Measurements from ENCODE around the gene EDARADD. TPM values are rescaled to one million over a fixed set of nuclear protein-coding genes. Genes with fewer than 3 reads are reported as not detected.
"Not testable (repeated sequence)": the region's sequence is repeated elsewhere in the genome, so short reads cannot be mapped to it uniquely, and the experiment has no call there.

Gene EDARADD
- total RNA-seq, 4 donors from 2014 or later = 0.27 to 1.7 (median 0.31) TPM; not detected in 1

GRCh38 chr1:236480758-236481436 lies 86.8 kb downstream of the EDARADD start:
- Histone ChIP-seq H3K9me3 (no peaks in the 10 kb centered on the region), H3K4me3 (no peak overlapping the region), H3K27ac (no peak overlapping the region), H3K27me3 (peaks cover 3% of the 10 kb centered on the region), H3K36me3 (no peaks in the 10 kb centered on the region), H3K4me1 (no peaks in the 10 kb centered on the region)
- no peak for TF ChIP-seq EP300 (IDR thresholded peaks at IDR 0.05)
- TF ChIP-seq POLR2AphosphoS5 (IDR thresholded peaks at IDR 0.05) = no peak
- TF ChIP-seq CTCF (IDR thresholded peaks at IDR 0.05) = no peak
- no peak for ATAC-seq
- WGBS, 2 donors (ENCODE audit: low coverage in 1 of 2) = 50 to 66% methylated on average over 3 to 4 of the region's 5 CpGs

- no peaks in the 10 kb centered on the region for H3K27me3 ChIP-seq
- no peak overlapping the region for H3K4me3 ChIP-seq
- no peak overlapping the region for H3K27ac ChIP-seq
- H3K4me1 ChIP-seq = no peaks in the 10 kb centered on the region
- no peaks in the 10 kb centered on the region for H3K36me3 ChIP-seq
- H3K9me3 ChIP-seq = no peaks in the 10 kb centered on the region
- WGBS, 2 donors (ENCODE audit: low coverage in 1 of 2) = 77% methylated on average over 7 of the region's 14 CpGs; no CpG with 5 or more reads in 1 of the 2 donors
- TF ChIP-seq POLR2AphosphoS5 (IDR thresholded peaks at IDR 0.05) = no peak
- no peak for TF ChIP-seq EP300 (IDR thresholded peaks at IDR 0.05)
- TF ChIP-seq POLR2A (IDR thresholded peaks at IDR 0.05) = no peak
- TF ChIP-seq CTCF (IDR thresholded peaks at IDR 0.05) = no peak
- ATAC-seq = no peak
Observed at GRCh38 chr1:236484310-236484971, 90.4 kb downstream of the EDARADD start.

- no peak for TF ChIP-seq CTCF (IDR thresholded peaks at IDR 0.05)
- no peak for TF ChIP-seq POLR2A (IDR thresholded peaks at IDR 0.05)
- no peak for TF ChIP-seq EP300 (IDR thresholded peaks at IDR 0.05)
- TF ChIP-seq POLR2AphosphoS5 (IDR thresholded peaks at IDR 0.05) = no peak
- Histone ChIP-seq H3K4me1 (no peaks in the 10 kb centered on the region), H3K27me3 (no peaks in the 10 kb centered on the region), H3K9me3 (no peaks in the 10 kb centered on the region), H3K4me3 (no peak overlapping the region), H3K36me3 (no peaks in the 10 kb centered on the region), H3K27ac (no peak overlapping the region)
- 48 to 70% methylated on average over 4 of the region's 4 CpGs for WGBS, 2 donors (ENCODE audit: low coverage in 1 of 2)
- ATAC-seq = no peak
Observed at GRCh38 chr1:236486356-236487002, 92.4 kb downstream of the EDARADD start.

GRCh38 chr1:236489161-236489560 lies 95.1 kb downstream of the EDARADD start:
- WGBS, 2 donors (ENCODE audit: low coverage in 1 of 2) = 73 to 83% methylated on average over 2 of the region's 3 CpGs
- H3K27me3 ChIP-seq, H3K4me1 ChIP-seq, H3K9me3 ChIP-seq, H3K36me3 ChIP-seq, H3K4me3 ChIP-seq, H3K27ac ChIP-seq, ATAC-seq: not testable (repeated sequence)

- H3K4me1 ChIP-seq = no peaks in the 10 kb centered on the region
- TF ChIP-seq EP300 (IDR thresholded peaks at IDR 0.05) (no peak), CTCF (IDR thresholded peaks at IDR 0.05) (peak in 3 of 4 experiments; percentile 53 to 67 (median 65)), POLR2AphosphoS5 (IDR thresholded peaks at IDR 0.05) (no peak), POLR2A (IDR thresholded peaks at IDR 0.05) (no peak)
- H3K27ac ChIP-seq = no peak overlapping the region
- H3K4me3 ChIP-seq = no peak overlapping the region
- H3K9me3 ChIP-seq = no peaks in the 10 kb centered on the region
- H3K27me3 ChIP-seq = no peaks in the 10 kb centered on the region
- ATAC-seq = no peak
- no peaks in the 10 kb centered on the region for H3K36me3 ChIP-seq
- 36 to 37% methylated on average over 4 to 5 of the region's 11 CpGs for WGBS, 2 donors (ENCODE audit: low coverage in 1 of 2)
Observed at GRCh38 chr1:236489710-236490377, 95.8 kb downstream of the EDARADD start.

All from gastroesophageal sphincter (tissue), 4 donors.